GM21619 (cell line): Measurements from ENCODE around the gene DDRGK1.

Experiments
- ATAC-seq: cut with Tn5 transposase; IDR thresholded peaks from one replicate; pipeline ENCODE4 v1.9.1; 2021; ENCODE audit not compliant: unreplicated experiment

DDRGK1 gene

DNA sequence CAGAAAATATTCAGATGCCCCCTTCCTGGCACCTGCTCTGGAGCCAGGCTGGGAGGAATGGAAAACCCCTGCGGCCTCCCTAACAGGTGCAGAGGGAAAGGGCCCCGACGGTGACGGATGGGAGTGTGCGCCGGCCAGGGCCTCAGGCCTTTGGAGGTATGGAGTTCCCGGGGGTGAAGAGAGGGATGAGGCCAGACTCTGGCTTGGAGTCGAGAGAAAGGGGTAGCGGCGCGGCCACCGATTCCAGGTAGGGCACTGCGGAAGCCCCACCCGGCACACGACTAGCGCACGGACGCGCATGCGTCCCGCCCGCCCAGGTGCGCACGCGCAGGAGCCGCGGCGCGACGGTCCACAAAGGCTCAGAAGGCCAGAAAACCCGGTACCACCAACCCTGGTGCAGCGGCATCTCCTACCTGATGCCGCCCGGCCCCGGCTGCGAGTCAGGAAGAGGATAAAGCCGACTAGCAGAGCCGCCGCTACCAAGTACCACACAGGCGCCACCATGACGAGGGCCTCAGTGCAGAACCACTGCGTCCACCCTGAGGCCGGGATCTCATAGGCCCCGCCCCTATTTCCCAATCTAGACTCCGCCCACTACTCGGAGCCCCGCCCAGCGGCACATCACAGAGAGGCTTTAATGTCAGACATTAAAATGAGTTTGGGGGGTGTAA is at the start of gene DDRGK1:
DDRGK1 (minus strand) TSS at position 559 of the 671 bp plus-strand sequence; CDS start at position 504, 55 bp downstream.
- ATAC-seq = peak; percentile 77

- ATAC-seq = no peak
These were observed 47.3 kb upstream of the DDRGK1 start for GRCh38 chr20:3251806-3252205.

DNA sequence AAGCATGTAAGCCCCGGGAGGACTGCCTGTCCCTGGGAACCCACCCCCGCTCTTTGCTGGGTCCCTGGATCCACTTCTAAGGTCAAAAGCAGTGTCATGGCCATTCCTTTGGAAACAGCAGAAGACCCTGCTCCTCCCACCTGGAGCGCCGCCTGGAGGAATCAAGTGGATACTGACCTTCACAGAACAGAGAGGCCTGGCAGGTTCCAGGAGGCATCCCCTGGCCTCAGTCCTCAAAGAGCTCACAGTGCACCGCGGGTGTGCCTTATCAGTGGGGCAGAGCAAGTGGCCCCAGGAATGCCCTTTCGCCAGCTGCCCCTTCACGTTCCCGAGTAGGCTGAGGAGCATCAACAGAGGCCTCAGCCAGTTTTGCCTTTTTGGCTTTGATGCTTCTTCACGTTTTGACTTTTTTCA is 45.6 kb upstream of the DDRGK1 start:
- ATAC-seq = no peak

DNA sequence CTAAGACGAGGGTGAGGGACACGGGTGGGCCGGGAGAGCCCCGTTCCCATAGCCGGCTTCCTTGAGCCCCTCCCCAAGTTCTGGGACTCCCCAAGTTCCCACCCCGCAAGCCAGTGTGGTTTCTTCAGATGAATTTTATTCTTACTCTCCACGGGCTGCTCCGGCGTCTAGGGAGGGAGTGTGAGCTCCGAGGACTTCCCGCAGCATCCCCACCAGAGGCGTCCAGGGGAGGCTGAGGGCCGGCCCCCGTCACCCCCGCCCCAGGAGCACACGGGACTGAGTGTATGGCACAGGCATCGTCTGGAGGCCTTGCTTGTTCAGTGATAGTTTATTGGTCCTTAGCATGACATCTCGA is 44.5 kb upstream of the DDRGK1 start:
- ATAC-seq = no peak

- ATAC-seq = no peak
These were observed 43.9 kb upstream of the DDRGK1 start for GRCh38 chr20:3248167-3248992.

DNA sequence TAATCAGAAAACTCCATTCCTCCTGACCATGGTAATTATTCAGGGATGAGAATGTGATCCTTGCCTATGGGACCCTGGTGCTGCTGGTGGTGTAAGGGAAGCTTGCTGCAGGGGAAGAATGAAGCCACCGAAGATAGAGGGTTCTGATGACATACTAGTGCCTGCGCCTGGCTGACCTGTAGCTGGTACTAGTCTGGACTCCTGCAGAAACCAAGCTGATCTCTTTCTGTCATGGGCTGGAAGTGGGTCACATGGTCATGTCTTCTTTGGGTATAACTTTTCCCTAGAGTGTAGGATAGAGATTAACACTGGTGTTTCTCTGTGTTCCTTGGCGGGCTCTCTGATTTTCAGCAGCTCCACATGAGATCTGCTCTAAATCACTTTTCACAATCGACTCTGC is 43.2 kb upstream of the DDRGK1 start:
- no peak for ATAC-seq

- ATAC-seq = no peak
These were observed 42.2 kb upstream of the DDRGK1 start for GRCh38 chr20:3246682-3247081.

DNA sequence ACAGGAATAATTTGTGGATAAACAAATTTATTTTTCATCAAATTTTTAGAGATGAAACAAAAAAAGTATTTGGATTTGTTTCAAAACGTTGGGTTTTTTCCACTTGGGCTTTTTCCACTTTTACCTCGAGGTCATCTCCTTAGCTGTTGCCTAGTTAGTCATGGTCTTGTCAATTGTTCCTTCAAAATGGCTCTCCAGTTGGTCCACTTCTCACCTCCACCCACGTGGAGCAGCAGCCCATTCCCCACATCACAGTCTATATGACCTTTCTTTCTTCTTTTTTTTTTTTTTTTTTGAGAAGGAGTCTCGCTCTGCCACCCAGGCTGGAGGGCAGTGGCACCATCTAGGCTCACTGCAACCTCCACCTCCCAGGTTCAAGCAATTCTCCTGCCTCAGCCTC is 41.2 kb upstream of the DDRGK1 start:
- no peak for ATAC-seq

- no peak for ATAC-seq
These were observed 40.7 kb upstream of the DDRGK1 start for GRCh38 chr20:3245156-3245555.

- ATAC-seq = no peak
These were observed 40.1 kb upstream of the DDRGK1 start for GRCh38 chr20:3244613-3245012.

- no peak for ATAC-seq
These were observed 39.4 kb upstream of the DDRGK1 start for GRCh38 chr20:3243718-3244358.

- ATAC-seq = no peak
These were observed 37.8 kb upstream of the DDRGK1 start for GRCh38 chr20:3242172-3242692.

DNA sequence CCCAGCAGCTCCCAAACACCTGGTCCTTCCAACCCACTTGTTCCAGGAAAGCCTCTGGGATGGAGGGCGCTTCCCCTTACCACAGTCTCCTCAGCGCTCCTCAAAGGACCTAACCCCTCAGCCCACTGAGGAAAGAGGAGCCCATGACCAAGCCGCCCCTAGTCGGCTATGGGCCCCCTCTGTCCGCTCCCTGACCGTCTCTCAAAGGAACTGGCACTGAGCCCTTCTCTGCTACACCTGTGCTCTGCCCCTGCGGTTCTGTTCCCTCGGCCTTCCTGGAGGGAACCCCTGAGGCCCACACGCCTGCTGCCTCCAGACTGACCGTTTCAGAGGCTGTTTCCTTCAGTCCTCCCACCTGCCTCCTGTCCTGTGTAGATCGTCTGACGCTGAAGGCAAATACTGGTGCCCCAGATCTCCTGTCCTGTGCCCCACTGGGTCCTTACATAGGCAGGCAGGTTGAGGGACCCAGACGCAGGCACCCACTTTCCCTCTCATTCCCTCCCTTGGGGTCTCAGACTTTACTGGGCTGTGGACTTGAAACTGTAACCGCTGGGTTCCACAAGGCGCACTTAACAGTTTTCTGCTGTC is 36.4 kb upstream of the DDRGK1 start:
- ATAC-seq = no peak

DNA sequence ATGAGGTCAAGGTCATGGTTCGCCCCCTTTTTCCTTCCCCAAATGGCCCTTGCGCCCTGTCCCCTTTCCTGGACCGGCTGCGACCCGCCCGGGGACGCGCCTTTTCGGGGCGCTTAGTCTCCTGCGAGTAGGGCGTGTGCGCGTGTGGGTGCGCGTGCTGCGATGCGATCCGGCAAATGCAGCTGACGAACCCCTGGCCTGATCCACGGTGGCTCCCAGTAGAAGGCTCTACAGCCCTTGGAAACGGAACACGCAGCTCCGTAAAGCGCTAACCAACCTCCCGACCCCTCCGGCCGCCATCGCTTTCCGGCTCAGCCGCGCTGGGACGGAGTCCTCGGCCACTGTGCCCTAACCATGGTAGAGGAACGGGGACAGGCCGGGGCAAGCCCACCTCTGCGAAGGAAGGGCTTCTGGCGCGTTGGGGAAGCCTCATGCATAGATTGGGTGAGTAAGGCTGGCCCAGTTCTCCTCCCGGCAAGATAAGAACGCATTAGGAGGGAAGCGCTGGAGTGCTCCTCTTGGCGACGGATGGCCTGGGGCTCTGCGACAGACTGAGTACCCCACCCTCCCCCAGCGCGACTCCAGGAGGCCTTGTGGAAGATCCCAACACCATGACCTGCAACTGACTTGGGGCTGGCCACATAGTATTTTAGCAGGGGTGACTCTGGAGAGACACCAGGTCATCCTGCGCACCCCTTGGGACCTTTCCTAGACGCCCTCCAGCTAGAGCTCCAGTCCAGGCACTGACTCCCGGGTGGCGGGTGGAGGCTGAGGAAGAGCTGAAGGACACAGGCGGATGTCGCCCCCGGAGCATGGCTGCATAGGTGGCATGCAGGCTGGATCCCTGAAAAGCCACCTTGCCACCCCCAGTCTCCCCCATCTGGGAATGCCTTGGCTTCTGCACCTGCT is 35.6 kb upstream of the DDRGK1 start:
- ATAC-seq = no peak

DNA sequence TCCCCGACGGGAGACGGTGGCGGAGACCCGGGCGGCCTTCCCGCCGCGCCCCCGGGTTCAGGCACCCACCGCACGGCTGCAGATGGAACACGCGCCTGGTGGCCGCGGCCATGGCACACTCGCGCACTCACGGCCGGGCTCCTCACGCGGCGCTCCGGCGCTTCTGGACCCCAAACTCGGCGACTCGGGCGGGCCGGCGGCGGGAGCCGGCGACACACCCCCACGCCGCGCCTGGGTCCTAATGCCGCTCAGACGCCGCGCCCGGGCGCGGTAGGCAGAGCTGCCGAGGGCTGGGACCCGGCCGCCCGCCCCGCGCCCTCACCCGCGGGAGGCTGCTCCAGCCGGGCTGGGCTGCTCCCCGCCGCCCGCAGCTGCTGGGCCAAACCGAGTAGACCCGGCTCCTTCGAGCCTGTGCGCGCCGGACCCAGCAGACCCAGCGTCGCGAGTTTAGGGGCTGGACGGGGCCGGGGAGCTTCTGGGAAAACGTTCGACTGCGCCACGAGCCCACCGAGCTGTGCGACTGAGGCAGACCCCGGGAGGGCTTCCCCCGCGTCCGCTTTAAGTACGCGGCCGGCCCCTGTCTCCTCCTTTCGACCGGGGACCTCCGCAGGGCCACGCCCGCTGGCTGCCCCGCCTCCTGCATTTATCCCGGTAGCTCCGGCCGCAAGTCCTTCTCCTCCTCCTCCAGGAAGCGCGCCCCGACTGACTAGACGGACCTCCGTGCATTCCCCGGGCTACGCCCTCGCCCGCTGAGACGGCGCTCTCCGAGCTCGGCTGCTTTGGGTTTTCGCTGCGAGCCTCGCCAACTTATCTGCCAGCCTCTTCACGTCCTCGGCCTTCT is 34.8 kb upstream of the DDRGK1 start, which contains the start of gene SLC4A11:
SLC4A11 (minus strand) TSS at position 165 of the 841 bp plus-strand sequence; CDS start at position 112, 53 bp downstream.
- peak; percentile 54 for ATAC-seq

DNA sequence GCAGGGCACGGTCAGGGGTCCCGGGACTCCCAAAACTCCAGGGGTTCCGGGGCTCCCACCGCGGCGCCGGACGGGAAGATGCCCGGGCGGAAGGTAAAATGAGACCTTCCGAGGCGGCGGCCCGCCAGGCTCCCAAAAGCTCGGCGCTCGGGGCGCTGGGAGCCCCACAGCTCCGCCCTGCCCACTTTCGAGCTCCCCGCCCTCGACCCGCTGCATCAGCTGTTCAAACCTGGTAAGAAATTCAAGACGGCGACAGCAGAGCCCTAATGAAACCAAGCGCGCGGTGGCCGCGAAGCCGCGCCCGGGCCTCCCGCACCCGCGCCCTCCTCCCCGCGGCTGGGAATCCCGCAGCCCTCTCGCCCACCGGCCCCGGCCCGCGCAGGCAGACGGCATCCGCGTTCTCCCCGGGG is 34.1 kb upstream of the DDRGK1 start:
- peak; percentile 44 for ATAC-seq

DNA sequence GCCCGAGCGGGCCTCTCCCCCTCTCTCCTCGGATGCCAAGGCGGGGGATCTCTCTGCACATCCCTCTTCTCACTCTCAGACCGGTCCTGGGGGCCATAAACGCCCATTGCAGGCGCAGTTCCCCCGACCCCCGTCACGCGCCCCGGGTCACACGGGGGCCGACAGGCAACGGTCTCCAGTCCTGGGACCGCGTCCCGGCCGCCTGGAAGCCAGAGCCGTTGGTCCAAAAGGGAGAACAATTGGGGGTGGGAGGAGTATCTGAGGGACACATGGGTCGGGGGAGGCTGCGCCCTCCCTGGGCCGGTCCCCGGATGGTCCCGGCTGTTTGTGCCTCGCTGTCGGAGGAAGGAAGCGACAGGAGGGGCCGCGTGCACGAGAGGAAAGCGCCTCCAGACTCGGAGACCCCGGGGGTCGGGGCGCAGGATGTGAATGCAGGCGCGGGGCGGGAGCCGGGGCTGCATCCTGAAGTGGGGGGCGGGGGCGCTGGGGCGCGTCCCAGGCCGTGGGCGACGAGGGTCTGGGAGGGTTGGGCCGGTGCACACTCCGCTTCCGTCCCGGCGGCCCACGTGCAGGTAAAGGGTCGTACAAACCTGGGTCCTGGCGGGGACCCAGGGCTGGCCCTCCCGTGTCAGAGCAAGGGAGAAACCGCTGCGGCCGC is 33.6 kb upstream of the DDRGK1 start:
- ATAC-seq = peak; percentile 9

- no peak for ATAC-seq
These were observed 32.8 kb upstream of the DDRGK1 start for GRCh38 chr20:3237011-3237957.
